Fibroblast of lung (primary cell): ENCODE measurements around the gene AATF. TPM values are rescaled to one million over a fixed set of nuclear protein-coding genes. Genes with fewer than 3 reads are reported as not detected.

ENCODE experiments used
- DNase-seq, 2 donors: peaks; one replicate each; pipeline versions ENCODE4 v3.0.0 to v3.0.0-alpha.2; 2010; ENCODE audit warnings: low read depth in 2 of 2
- H2AFZ ChIP-seq: 2 replicates; pipeline ENCODE4 v1.5.1; 2012; ENCODE audit warnings: low read length, control low read depth, inconsistent platforms
- H3K27ac ChIP-seq: 2 replicates; pipeline ENCODE4 v1.5.1; 2011; ENCODE audit warnings: low read length, control low read depth; ENCODE audit not compliant: insufficient read depth
- H3K27me3 ChIP-seq: 2 replicates; pipeline ENCODE4 v1.5.1; 2011; ENCODE audit warnings: mild to moderate bottlenecking, low read length; ENCODE audit not compliant: control insufficient read depth, insufficient read depth
- H3K36me3 ChIP-seq: 2 replicates; pipeline ENCODE4 v1.5.1; 2011; ENCODE audit warnings: low read length; ENCODE audit not compliant: control insufficient read depth, insufficient read depth
- H3K4me1 ChIP-seq: 2 replicates; pipeline ENCODE4 v1.5.1; 2011; ENCODE audit warnings: low read length; ENCODE audit not compliant: control insufficient read depth, insufficient read depth; ENCODE audit errors: extremely low read depth
- H3K4me2 ChIP-seq: 2 replicates; pipeline ENCODE4 v1.5.1; 2011; ENCODE audit warnings: low read length, control low read depth; ENCODE audit not compliant: insufficient read depth; ENCODE audit errors: extremely low read depth
- H3K4me3 ChIP-seq, 4 experiments: fragments of 200-600 bp in 1 of 4; sonication (generic) in 1 of 4; replicated peaks in 1 of 4; 2 replicates each; pipeline ENCODE4 v1.5.1; 2011 to 2016; ENCODE audit warnings: low read length in 4 of 4, low read depth in 3 of 4, mild to moderate bottlenecking in 3 of 4, control low read depth in 2 of 4, inconsistent platforms in 1 of 4, mixed read lengths in 1 of 4; ENCODE audit not compliant: insufficient read depth in 1 of 4; ENCODE audit errors: control extremely low read depth in 1 of 4
- H3K79me2 ChIP-seq: 2 replicates; pipeline ENCODE4 v1.5.1; 2012; ENCODE audit warnings: mild to moderate bottlenecking, low read length, inconsistent platforms; ENCODE audit not compliant: control insufficient read depth, insufficient read depth
- H3K9ac ChIP-seq: 2 replicates; pipeline ENCODE4 v1.5.1; 2011; ENCODE audit warnings: mild to moderate bottlenecking, low read length, control low read depth; ENCODE audit not compliant: insufficient read depth
- H3K9me3 ChIP-seq: 2 replicates; pipeline ENCODE4 v1.5.1; 2012; ENCODE audit warnings: low read depth, low read length; ENCODE audit not compliant: control insufficient read depth, insufficient read depth
- H4K20me1 ChIP-seq: 2 replicates; pipeline ENCODE4 v1.5.1; 2011; ENCODE audit warnings: low read length; ENCODE audit not compliant: control insufficient read depth, insufficient read depth; ENCODE audit errors: extremely low read depth
- CTCF ChIP-seq, 2 donors: IDR thresholded peaks in 1 of 2; conservative IDR thresholded peaks in 1 of 2; 1 replicate in 1 of 2; 2 replicates in 1 of 2; pipeline ENCODE4 v1.5.1; 2011 to 2012; ENCODE audit warnings: low read length in 2 of 2, control low read depth in 1 of 2, inconsistent platforms in 1 of 2, low read depth in 1 of 2, mild to moderate bottlenecking in 1 of 2
- EZH2 ChIP-seq: IDR thresholded peaks from 2 replicates; pipeline ENCODE4 v1.5.1; 2012; ENCODE audit warnings: low read length, control low read depth, mild to moderate bottlenecking; ENCODE audit errors: missing control alignments
- polyA plus RNA-seq, 2 donors: library from polyadenylated mRNA; depleted of rRNA in 1 of 2; stranded (reverse) in 1 of 2; unstranded in 1 of 2; fragments of >200 nt; gene quantifications; 2 replicates each; pipeline ENCODE4 v1.2.1, GENCODE V29; 2011 to 2012; ENCODE audit warnings: missing spikeins in 1 of 2
- total RNA-seq: library from RNA; depleted of rRNA; stranded (reverse); fragments of >200 nt; gene quantifications from 2 replicates; pipeline ENCODE4 v1.2.1, GENCODE V29; 2014

The AATF gene
- total and polyA plus RNA-seq, 2 donors (not counting 1 experiment from before 2014, with no cell fraction given), result 11.9 to 30.7 TPM

GRCh38 chr17:37086334-37086733 is 137.6 kb downstream of the AATF start:
- no peaks in the 10 kb centered on the region for H4K20me1 ChIP-seq
- H3K4me1 ChIP-seq, result no peaks in the 10 kb centered on the region
- H3K4me2 ChIP-seq, result no peak overlapping the region
- no peak for DNase-seq
- no peaks in the 10 kb centered on the region for H3K27me3 ChIP-seq
- no peaks in the 10 kb centered on the region for H3K79me2 ChIP-seq
- H3K9me3 ChIP-seq, result no peaks in the 10 kb centered on the region
- no peak overlapping the region for H3K9ac ChIP-seq
- no peak overlapping the region for H3K27ac ChIP-seq
- no peak overlapping the region for H2AFZ ChIP-seq
- peaks cover 19% of the 10 kb centered on the region for H3K36me3 ChIP-seq
- no peak for TF ChIP-seq CTCF (conservative IDR thresholded peaks at IDR 0.05 in 1 of 2, IDR thresholded peaks at IDR 0.05 in 1 of 2; ENCODE audit: low read depth in 1 of 2, low read length in 2 of 2)
- no peak for TF ChIP-seq EZH2
- H3K4me3 ChIP-seq, result no peak overlapping the region

GRCh38 chr17:37086948-37087347 is 138.2 kb downstream of the AATF start:
- Histone ChIP-seq H3K9ac (no peak overlapping the region), H3K27me3 (no peaks in the 10 kb centered on the region), H4K20me1 (no peaks in the 10 kb centered on the region), H3K27ac (no peak overlapping the region), H3K79me2 (no peaks in the 10 kb centered on the region), H2AFZ (no peak overlapping the region), H3K4me1 (no peaks in the 10 kb centered on the region), H3K4me3 (no peak overlapping the region), H3K4me2 (no peak overlapping the region), H3K36me3 (peaks cover 19% of the 10 kb centered on the region), H3K9me3 (no peaks in the 10 kb centered on the region)
- TF ChIP-seq EZH2, result no peak
- no peak for TF ChIP-seq CTCF (conservative IDR thresholded peaks at IDR 0.05 in 1 of 2, IDR thresholded peaks at IDR 0.05 in 1 of 2; ENCODE audit: low read depth in 1 of 2, low read length in 2 of 2)
- no peak for DNase-seq

GRCh38 chr17:37087683-37088082 is 138.9 kb downstream of the AATF start:
- no peak overlapping the region for H3K4me3 ChIP-seq
- H2AFZ ChIP-seq, result no peak overlapping the region
- H3K9me3 ChIP-seq, result no peaks in the 10 kb centered on the region
- TF ChIP-seq EZH2, result no peak
- TF ChIP-seq CTCF (conservative IDR thresholded peaks at IDR 0.05 in 1 of 2, IDR thresholded peaks at IDR 0.05 in 1 of 2; ENCODE audit: low read depth in 1 of 2, low read length in 2 of 2), result no peak
- no peaks in the 10 kb centered on the region for H3K4me1 ChIP-seq
- no peaks in the 10 kb centered on the region for H3K27me3 ChIP-seq
- no peaks in the 10 kb centered on the region for H4K20me1 ChIP-seq
- H3K36me3 ChIP-seq, result peaks cover 20% of the 10 kb centered on the region
- no peaks in the 10 kb centered on the region for H3K79me2 ChIP-seq
- H3K27ac ChIP-seq, result no peak overlapping the region
- H3K9ac ChIP-seq, result no peak overlapping the region
- no peak overlapping the region for H3K4me2 ChIP-seq
- no peak for DNase-seq
